Measurements from ENCODE around the gene SEC31A. TPM values are rescaled to one million over a fixed set of nuclear protein-coding genes. Genes with fewer than 3 reads are reported as not detected.

SEC31A gene
- total and polyA plus RNA-seq, 12 donors = 137 to 355 (median 205) TPM

- no peaks in the 10 kb centered on the region for H3K36me3 ChIP-seq (replicated peaks in 1 of 2)
- intact Hi-C loops (cut with DNase I) = no loop called here
- no peak for TF ChIP-seq POLR2A (IDR thresholded peaks at IDR 0.05)
- TF ChIP-seq, protein P1, sequence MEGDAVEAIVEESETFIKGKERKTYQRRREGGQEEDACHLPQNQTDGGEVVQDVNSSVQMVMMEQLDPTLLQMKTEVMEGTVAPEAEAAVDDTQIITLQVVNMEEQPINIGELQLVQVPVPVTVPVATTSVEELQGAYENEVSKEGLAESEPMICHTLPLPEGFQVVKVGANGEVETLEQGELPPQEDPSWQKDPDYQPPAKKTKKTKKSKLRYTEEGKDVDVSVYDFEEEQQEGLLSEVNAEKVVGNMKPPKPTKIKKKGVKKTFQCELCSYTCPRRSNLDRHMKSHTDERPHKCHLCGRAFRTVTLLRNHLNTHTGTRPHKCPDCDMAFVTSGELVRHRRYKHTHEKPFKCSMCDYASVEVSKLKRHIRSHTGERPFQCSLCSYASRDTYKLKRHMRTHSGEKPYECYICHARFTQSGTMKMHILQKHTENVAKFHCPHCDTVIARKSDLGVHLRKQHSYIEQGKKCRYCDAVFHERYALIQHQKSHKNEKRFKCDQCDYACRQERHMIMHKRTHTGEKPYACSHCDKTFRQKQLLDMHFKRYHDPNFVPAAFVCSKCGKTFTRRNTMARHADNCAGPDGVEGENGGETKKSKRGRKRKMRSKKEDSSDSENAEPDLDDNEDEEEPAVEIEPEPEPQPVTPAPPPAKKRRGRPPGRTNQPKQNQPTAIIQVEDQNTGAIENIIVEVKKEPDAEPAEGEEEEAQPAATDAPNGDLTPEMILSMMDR (IDR thresholded peaks at IDR 0.05) = no peak
- H3K4me3 ChIP-seq = peak overlapping the region in 1 of 4 donors; percentile 14
- peaks cover 42 to 68% of the 10 kb centered on the region in 2 donors for H3K4me1 ChIP-seq (replicated peaks in 1 of 2)
- H3K27me3 ChIP-seq = no peaks in the 10 kb centered on the region
- DNase-seq = peak in 1 of 7 donors; percentile 58
- H3K27ac ChIP-seq = peak overlapping the region in 2 of 5 donors; percentile 43 to 59
- WGBS, 4 donors = 30 to 43% (median 37%) methylated on average over 9 of the region's 9 CpGs
- H3K9me3 ChIP-seq (replicated peaks in 1 of 3) = no peaks in the 10 kb centered on the region
Measured at GRCh38 chr4:82784681-82785610, 106.0 kb downstream of the SEC31A start.

GRCh38 chr4:82782626-82783345, 108.2 kb downstream of the SEC31A start:
- Histone ChIP-seq H3K4me3 (no peak overlapping the region), H3K36me3 (replicated peaks in 1 of 2) (no peaks in the 10 kb centered on the region), H3K9me3 (replicated peaks in 1 of 3) (no peaks in the 10 kb centered on the region), H3K4me1 (replicated peaks in 1 of 2) (peaks cover 40 to 67% of the 10 kb centered on the region in 2 donors), H3K27ac (peak overlapping the region in 1 of 5 donors; percentile 1), H3K27me3 (no peaks in the 10 kb centered on the region)
- TF ChIP-seq, protein P1 (IDR thresholded peaks at IDR 0.05) = no peak
- TF ChIP-seq POLR2A (IDR thresholded peaks at IDR 0.05) = no peak
- 74 to 89% (median 82%) methylated on average over 3 to 5 of the region's 5 CpGs for WGBS, 4 donors
- peak in 2 of 7 donors; percentile 5 to 35 for DNase-seq
- intact Hi-C loops (cut with DNase I) = no loop called here

GRCh38 chr4:82780752-82781231, 110.2 kb downstream of the SEC31A start:
- Histone ChIP-seq H3K27me3 (no peaks in the 10 kb centered on the region), H3K4me1 (replicated peaks in 1 of 2) (peaks cover 29 to 55% of the 10 kb centered on the region in 2 donors), H3K27ac (peak overlapping the region in 3 of 5 donors; percentile 52 to 59 (median 58)), H3K9me3 (replicated peaks in 1 of 3) (no peaks in the 10 kb centered on the region), H3K4me3 (no peak overlapping the region), H3K36me3 (replicated peaks in 1 of 2) (no peaks in the 10 kb centered on the region)
- 26 to 37% (median 28%) methylated on average over 10 of the region's 10 CpGs for WGBS, 4 donors
- TF ChIP-seq, protein P1 (IDR thresholded peaks at IDR 0.05) = no peak
- TF ChIP-seq POLR2A (IDR thresholded peaks at IDR 0.05) = no peak
- intact Hi-C loops (cut with DNase I) = no loop called here
- peak; percentile 72 to 92 (median 83) for DNase-seq

Data from adrenal gland (tissue), 12 donors.